WTC11 (cell line): ENCODE measurements around the gene ELK3. TPM values are rescaled to one million over a fixed set of nuclear protein-coding genes. Genes with fewer than 3 reads are reported as not detected.

Experiments used
- ATAC-seq: fragments of 200-7000 bp; cut with Tn5 transposase; 2 replicates; pipeline ENCODE4 v1.10.0; 2021; ENCODE audit warnings: mild to moderate bottlenecking, moderate library complexity
- CTCF ChIA-PET: fragments of 300-600 bp; sonication (Branson Sonifier 250); formaldehyde crosslinking; loops from one replicate; lab custom pipeline; 2021; ENCODE audit warnings: antibody characterized with exemption; lab: Charles Lee
- POLR2A ChIA-PET: fragments of 350-600 bp; sonication (Branson Sonifier 250); formaldehyde crosslinking; loops from one replicate; lab custom pipeline; 2021; ENCODE audit warnings: antibody characterized with exemption; lab: Charles Lee
- DNase-seq: peaks from one replicate; pipeline ENCODE4 v3.0.0; 2021; ENCODE audit warnings: low spot score
- H3K27ac Mint-ChIP-seq: 2 replicates; pipeline ENCODE4 v1.8.0; 2021; ENCODE audit warnings: mixed read lengths
- H3K27me3 Mint-ChIP-seq: 2 replicates; pipeline ENCODE4 v1.8.0; 2021; ENCODE audit warnings: low read depth, mild to moderate bottlenecking, moderate library complexity, mixed read lengths
- H3K36me3 Mint-ChIP-seq: 2 replicates; pipeline ENCODE4 v1.8.0; 2021; ENCODE audit warnings: mixed read lengths
- H3K4me1 Mint-ChIP-seq: 2 replicates; pipeline ENCODE4 v1.8.0; 2022; ENCODE audit warnings: mixed read lengths
- H3K4me3 Mint-ChIP-seq: 2 replicates; pipeline ENCODE4 v1.8.0; 2021; ENCODE audit warnings: mild to moderate bottlenecking, moderate library complexity, mixed read lengths
- H3K9me3 Mint-ChIP-seq: 2 replicates; pipeline ENCODE4 v1.8.0; 2021; ENCODE audit warnings: mixed read lengths
- CREM ChIP-seq: sonication (generic); formaldehyde crosslinking; IDR thresholded peaks from 2 replicates; pipeline ENCODE4 v1.8.1; 2022; ENCODE audit warnings: mild to moderate bottlenecking, missing genetic modification reagents, moderate library complexity
- EMX1 ChIP-seq: fragments of 250-450 bp; sonication (Bioruptor Pico); IDR thresholded peaks from 2 replicates; pipeline ENCODE4 v1.8.0; 2021; ENCODE audit warnings: mild to moderate bottlenecking
- ESRRA ChIP-seq: sonication (generic); formaldehyde crosslinking; IDR thresholded peaks from 2 replicates; pipeline ENCODE4 v1.8.1; 2022; ENCODE audit warnings: mild to moderate bottlenecking, missing genetic modification reagents, borderline replicate concordance
- FOXJ3 ChIP-seq: sonication (generic); formaldehyde crosslinking; IDR thresholded peaks from 2 replicates; pipeline ENCODE4 v1.9.0; 2021; ENCODE audit warnings: missing genetic modification reagents, mild to moderate bottlenecking, borderline replicate concordance
- FOXP1 ChIP-seq: sonication (generic); formaldehyde crosslinking; IDR thresholded peaks from 2 replicates; pipeline ENCODE4 v1.8.0; 2022; ENCODE audit warnings: missing genetic modification reagents, mild to moderate bottlenecking, moderate library complexity, borderline replicate concordance
- GRHL2 ChIP-seq: fragments of 250-450 bp; sonication (Bioruptor Pico); IDR thresholded peaks from 2 replicates; pipeline ENCODE4 v1.8.0; 2022; ENCODE audit warnings: mild to moderate bottlenecking, moderate library complexity; ENCODE audit not compliant: insufficient replicate concordance, severe bottlenecking
- PRDM15 ChIP-seq: sonication (generic); formaldehyde crosslinking; IDR thresholded peaks from 2 replicates; pipeline ENCODE4 v1.8.0; 2022; ENCODE audit warnings: missing genetic modification reagents
- RORB ChIP-seq: fragments of 250-450 bp; sonication (Bioruptor Pico); IDR thresholded peaks from 2 replicates; pipeline ENCODE4 v1.9.0; 2021; ENCODE audit warnings: mild to moderate bottlenecking
- STAT6 ChIP-seq: sonication (generic); formaldehyde crosslinking; conservative IDR thresholded peaks from 2 replicates; pipeline ENCODE4 v1.8.1; 2023; ENCODE audit warnings: mild to moderate bottlenecking, low read depth, missing genetic modification reagents, moderate library complexity
- TP53 ChIP-seq: sonication (generic); formaldehyde crosslinking; IDR thresholded peaks from 2 replicates; pipeline ENCODE4 v1.8.1; 2023; ENCODE audit warnings: mild to moderate bottlenecking, missing genetic modification reagents
- ZBTB43 ChIP-seq: sonication (generic); formaldehyde crosslinking; IDR thresholded peaks from 2 replicates; pipeline ENCODE4 v1.8.1; 2023; ENCODE audit warnings: mild to moderate bottlenecking, missing genetic modification reagents
- ZNF121 ChIP-seq: sonication (generic); formaldehyde crosslinking; IDR thresholded peaks from 2 replicates; pipeline ENCODE4 v1.8.0; 2023; ENCODE audit warnings: missing genetic modification reagents
- ZNF219 ChIP-seq: sonication (generic); formaldehyde crosslinking; IDR thresholded peaks from 2 replicates; pipeline ENCODE4 v1.8.0; 2023; ENCODE audit warnings: missing genetic modification reagents, mild to moderate bottlenecking, borderline replicate concordance
- ZNF281 ChIP-seq: sonication (generic); formaldehyde crosslinking; IDR thresholded peaks from 2 replicates; pipeline ENCODE4 v1.8.0; 2023; ENCODE audit warnings: mild to moderate bottlenecking, missing genetic modification reagents
- ZNF396 ChIP-seq: fragments of 250-450 bp; sonication (Bioruptor Pico); IDR thresholded peaks from 2 replicates; pipeline ENCODE4 v1.8.0; 2021; ENCODE audit warnings: mild to moderate bottlenecking, moderate library complexity, borderline replicate concordance
- ZNF671 ChIP-seq: fragments of 250-450 bp; sonication (Bioruptor Pico); IDR thresholded peaks from 2 replicates; pipeline ENCODE4 v1.8.0; 2021; ENCODE audit warnings: mild to moderate bottlenecking
- total RNA-seq: library from RNA; stranded (reverse); gene quantifications from 3 replicates; pipeline ENCODE4 v1.2.3, GENCODE V29; 2021
- TF ChIP-seq, protein P1 (sequence below): sonication (generic); formaldehyde crosslinking; IDR thresholded peaks from 2 replicates; pipeline ENCODE4 v1.8.0; 2022; ENCODE audit warnings: mild to moderate bottlenecking, missing genetic modification reagents

ELK3 gene
- total RNA-seq, 1 experiment from 2014 or later = 16.5 TPM

- TF ChIP-seq PRDM15 (CRISPR knock-in tag) (no peak), EMX1 (no peak), CREM (CRISPR knock-in tag) (no peak), STAT6 (no peak), FOXP1 (CRISPR knock-in tag) (no peak)
- TF ChIP-seq, all 79 proteins: peak for 0
Measured at GRCh38 chr12:96265836-96266235, 71.7 kb downstream of the ELK3 start (continued).

DNA sequence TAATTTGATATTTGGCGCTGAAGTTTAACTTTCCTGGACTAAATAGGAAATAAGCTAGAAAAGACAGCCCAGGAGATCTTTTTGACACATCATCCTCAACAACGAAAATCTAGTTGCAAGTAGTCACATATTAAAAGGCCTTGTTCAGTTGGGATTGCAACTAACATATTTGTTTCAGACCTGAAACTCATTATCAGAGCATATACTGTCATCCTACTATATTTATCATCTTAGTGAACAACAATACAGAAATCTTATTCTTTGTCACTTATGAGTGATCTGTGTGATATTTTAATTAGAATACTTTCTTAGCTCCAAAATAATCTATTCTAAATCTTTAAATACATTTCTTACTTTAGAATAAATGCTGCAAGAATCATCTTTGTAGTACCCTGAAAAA, 72.1 kb downstream of the ELK3 start:
- H3K27ac Mint-ChIP-seq = no peak overlapping the region
- H3K36me3 Mint-ChIP-seq = peaks cover 8% of the 10 kb centered on the region
- CTCF ChIA-PET = interaction anchor here (1.0 kb wide), 1 partner anchor 51 kb away, joined by 3 read pairs; no protein-coding TSS in a partner anchor
- POLR2A ChIA-PET = no interaction called here
- DNase-seq (no peak), ATAC-seq (no peak)
- H3K9me3 Mint-ChIP-seq = no peaks in the 10 kb centered on the region
- no peaks in the 10 kb centered on the region for H3K27me3 Mint-ChIP-seq
- no peak overlapping the region for H3K4me3 Mint-ChIP-seq
- no peak for TF ChIP-seq ZNF671 (CRISPR knock-in tag)
- TF ChIP-seq STAT6 = no peak
- no peak for TF ChIP-seq ZNF396 (CRISPR knock-in tag)
- no peak for TF ChIP-seq RORB (CRISPR knock-in tag)
- no peak for TF ChIP-seq GRHL2 (CRISPR knock-in tag)
- TF ChIP-seq TP53 (CRISPR knock-in tag) = no peak
- TF ChIP-seq ZNF121 (CRISPR knock-in tag) = no peak
- H3K4me1 Mint-ChIP-seq = no peaks in the 10 kb centered on the region

DNA sequence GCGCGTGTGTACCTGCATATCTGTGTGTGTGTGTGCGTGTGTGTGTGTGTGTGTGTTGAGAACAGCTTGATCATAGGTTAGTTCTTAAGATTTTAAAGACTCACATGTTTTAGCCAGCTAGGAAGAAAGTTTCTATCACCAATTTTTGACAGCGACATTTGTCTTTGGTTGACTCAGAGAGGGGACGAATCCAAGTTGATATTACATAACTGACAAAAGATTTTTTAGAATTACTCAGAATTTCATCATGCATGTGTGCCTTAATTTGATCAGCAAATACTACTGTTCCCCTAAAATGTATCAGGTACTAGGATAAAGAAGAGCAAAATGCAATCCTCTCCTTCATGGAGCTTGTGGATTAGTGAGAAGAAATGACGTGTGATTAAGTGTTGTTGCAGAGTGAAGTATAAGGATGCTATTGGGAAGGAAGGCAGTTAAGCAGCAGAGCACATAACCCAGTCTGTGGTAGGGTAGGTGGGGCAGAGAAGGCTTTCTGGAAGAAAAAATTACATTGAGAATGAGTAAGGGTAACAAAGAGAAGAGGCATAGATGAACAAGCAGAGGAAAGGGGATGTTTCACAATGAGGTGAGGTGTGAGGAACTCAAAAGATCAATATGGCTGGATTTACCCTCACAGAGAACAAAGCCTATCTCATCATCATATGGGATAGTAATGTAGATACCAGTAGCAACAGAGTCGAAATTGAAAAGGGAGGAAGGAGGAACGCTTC, 77.5 kb downstream of the ELK3 start:
- H3K27me3 Mint-ChIP-seq = no peaks in the 10 kb centered on the region
- H3K9me3 Mint-ChIP-seq = no peaks in the 10 kb centered on the region
- TF ChIP-seq ESRRA (CRISPR knock-in tag) (no peak), FOXJ3 (CRISPR knock-in tag) (no peak), ZNF219 (CRISPR knock-in tag) (no peak), RORB (CRISPR knock-in tag) (no peak), CREM (CRISPR knock-in tag) (no peak), ZBTB43 (CRISPR knock-in tag) (no peak), ZNF281 (CRISPR knock-in tag) (no peak)
- TF ChIP-seq, protein P1, sequence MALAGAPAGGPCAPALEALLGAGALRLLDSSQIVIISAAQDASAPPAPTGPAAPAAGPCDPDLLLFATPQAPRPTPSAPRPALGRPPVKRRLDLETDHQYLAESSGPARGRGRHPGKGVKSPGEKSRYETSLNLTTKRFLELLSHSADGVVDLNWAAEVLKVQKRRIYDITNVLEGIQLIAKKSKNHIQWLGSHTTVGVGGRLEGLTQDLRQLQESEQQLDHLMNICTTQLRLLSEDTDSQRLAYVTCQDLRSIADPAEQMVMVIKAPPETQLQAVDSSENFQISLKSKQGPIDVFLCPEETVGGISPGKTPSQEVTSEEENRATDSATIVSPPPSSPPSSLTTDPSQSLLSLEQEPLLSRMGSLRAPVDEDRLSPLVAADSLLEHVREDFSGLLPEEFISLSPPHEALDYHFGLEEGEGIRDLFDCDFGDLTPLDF = no peak

More for the DNA sequence above, 77.5 kb downstream of the ELK3 start:
- POLR2A ChIA-PET = interaction anchor here (0.8 to 1.1 kb wide), 2 partner anchors 19 to 236 kb away, joined by 3 read pairs; partner anchors contain the start of gene LTA4H
- CTCF ChIA-PET = interaction anchor here (0.9 kb wide), 1 partner anchor 8 kb away, joined by 3 read pairs; no protein-coding TSS in a partner anchor
- DNase-seq (no peak), ATAC-seq (no peak)
- Mint-ChIP-seq H3K4me1 (no peaks in the 10 kb centered on the region), H3K36me3 (peaks cover 11% of the 10 kb centered on the region; the same call in 1 of the 2 replicates), H3K4me3 (no peak overlapping the region), H3K27ac (0 out of 2 replicates have a peak overlapping the region, but pooled peaks have one; percentile 7)
